Panc1 (cell line): ENCODE results near the gene VPREB1. TPM values are rescaled to one million over a fixed set of nuclear protein-coding genes. Genes with fewer than 3 reads are reported as not detected.
"Not testable (repeated sequence)": the region's sequence is repeated elsewhere in the genome, so short reads cannot be mapped to it uniquely, and the experiment has no call there.

Experiments
- ATAC-seq: fragments of 200-7000 bp; cut with Tn5 transposase; 2 replicates; pipeline ENCODE4 v1.9.1; 2020; ENCODE audit warnings: mild to moderate bottlenecking, moderate library complexity
- BruUV-seq: library from RNA; stranded (reverse); fragments of 400-500 nt; replicated peaks from 2 replicates; lab custom pipeline; 2021; lab: Mats Ljungman, UMichigan
- CTCF ChIA-PET: fragments of 300-600 bp; sonication (Branson Sonifier 250); formaldehyde crosslinking; loops from one replicate; lab custom pipeline; 2022; ENCODE audit warnings: antibody characterized with exemption; lab: Charles Lee
- POLR2A ChIA-PET: fragments of 300-600 bp; sonication (Branson Sonifier 250); formaldehyde crosslinking; loops from one replicate; lab custom pipeline; 2022; ENCODE audit warnings: antibody characterized with exemption; lab: Charles Lee
- DNase-seq: peaks from one replicate; pipeline ENCODE4 v3.0.0-alpha.2; 2010; ENCODE audit warnings: low read depth, low spot score
- H3K27ac ChIP-seq: 2 replicates; pipeline ENCODE4 v1.5.1; 2011; ENCODE audit warnings: mild to moderate bottlenecking, low read length, inconsistent platforms
- H3K27me3 ChIP-seq: fragments of 200-500 bp; sonication (Bioruptor generic); 2 replicates; pipeline ENCODE4 v1.6.0; 2014; ENCODE audit warnings: low read length, inconsistent platforms; ENCODE audit not compliant: control insufficient read depth, insufficient read depth
- H3K36me3 ChIP-seq: fragments of 200-500 bp; sonication (Bioruptor generic); 2 replicates; pipeline ENCODE4 v1.5.1; 2014; ENCODE audit warnings: inconsistent platforms, mild to moderate bottlenecking, low read length, moderate library complexity; ENCODE audit not compliant: control insufficient read depth, insufficient read depth
- H3K4me1 ChIP-seq: 2 replicates; pipeline ENCODE4 v1.5.1; 2011; ENCODE audit warnings: inconsistent platforms, mild to moderate bottlenecking, low read length, moderate library complexity; ENCODE audit not compliant: control insufficient read depth, insufficient read depth
- H3K4me3 ChIP-seq, 2 experiments: 2 replicates each; pipeline ENCODE4 v1.5.1; 2011 to 2012; ENCODE audit warnings: low read depth in 2 of 2, low read length in 2 of 2, mild to moderate bottlenecking in 2 of 2, inconsistent platforms in 1 of 2, moderate library complexity in 1 of 2
- H3K9me3 ChIP-seq: fragments of 200-500 bp; sonication (Bioruptor generic); 2 replicates; pipeline ENCODE4 v1.5.1; 2014; ENCODE audit warnings: low read depth, mild to moderate bottlenecking, inconsistent platforms, low read length, moderate library complexity; ENCODE audit not compliant: control insufficient read depth, insufficient read depth
- in situ Hi-C: cut with HindIII; loops from 2 replicates; pipeline ENCODE4 v1.10.0; 2016; ENCODE audit warnings: low sequenced_read_pairs, low pct_unique_long_range_greater_than_20kb
- intact Hi-C: fragments of 100-400 bp; cut with micrococcal nuclease; formaldehyde crosslinking; loops from one replicate; pipeline ENCODE4 v1.10.0; 2022; ENCODE audit not compliant: unreplicated experiment
- total RNA-seq: library from RNA; stranded (reverse); gene quantifications from one replicate; pipeline ENCODE4 v1.2.1, GENCODE V29; 2021; ENCODE audit not compliant: unreplicated experiment

Gene VPREB1
- total RNA-seq, 1 experiment from 2014 or later = not detected

DNA sequence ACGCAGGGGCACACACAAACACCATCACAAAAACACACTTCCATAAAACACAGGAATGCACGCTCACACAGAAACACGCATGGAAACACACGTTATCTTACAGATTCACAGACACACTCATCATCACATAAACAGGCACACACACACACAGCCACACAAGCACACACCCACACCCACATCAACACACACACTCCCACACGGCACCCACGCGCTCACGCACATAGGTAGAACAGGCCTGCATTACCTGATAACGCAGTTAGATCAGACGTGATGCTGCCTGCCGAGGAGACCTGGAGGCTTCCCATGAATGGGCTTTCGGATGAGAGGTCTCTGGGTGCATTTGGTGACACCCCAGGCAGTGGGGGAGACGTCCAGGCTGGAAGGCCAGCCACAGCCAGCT is 11.5 kb downstream of the VPREB1 start:
- in situ Hi-C loops, POLR2A ChIA-PET, H3K9me3 ChIP-seq: not testable (repeated sequence)

DNA sequence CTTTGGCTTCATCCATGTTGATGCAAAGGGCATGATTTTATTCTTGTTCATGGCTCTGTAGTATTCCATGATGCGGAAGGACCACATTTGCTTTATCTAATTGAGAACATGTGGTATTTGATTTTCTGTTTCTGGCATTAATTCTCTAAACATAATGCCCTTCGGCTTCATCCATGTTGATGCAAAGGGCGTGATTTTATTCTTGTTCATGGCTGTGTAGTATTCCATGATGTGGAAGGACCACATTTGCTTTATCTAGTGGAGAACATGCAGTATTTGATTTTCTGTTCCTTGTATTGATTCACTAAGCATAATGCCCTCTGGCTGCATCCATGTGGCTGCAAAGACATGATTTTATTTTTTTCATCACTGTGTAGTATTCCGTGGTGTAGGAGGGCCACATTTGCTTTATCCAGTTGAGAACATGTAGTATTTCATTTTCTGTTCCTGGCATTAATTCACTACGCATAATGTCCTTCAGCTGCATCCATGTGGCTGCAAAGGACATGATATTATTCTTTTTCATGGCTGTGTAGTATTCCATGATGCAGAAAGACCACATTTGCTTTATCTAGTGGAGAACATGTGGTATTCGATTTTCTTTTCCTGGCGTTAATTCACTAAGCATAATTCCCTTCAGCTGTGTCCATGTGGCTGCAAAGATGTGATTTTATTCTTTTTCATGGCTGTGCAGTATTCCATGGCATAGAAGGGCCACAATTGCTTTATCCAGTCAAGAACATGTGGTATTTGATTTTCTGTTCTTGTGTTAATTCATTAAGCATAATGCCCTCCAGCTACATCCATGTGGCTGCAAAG is 14.2 kb downstream of the VPREB1 start:
- ATAC-seq, CTCF ChIA-PET, H3K4me1 ChIP-seq, BruUV-seq, in situ Hi-C loops, H3K4me3 ChIP-seq, H3K36me3 ChIP-seq, intact Hi-C loops, H3K27ac ChIP-seq, DNase-seq, H3K27me3 ChIP-seq, H3K9me3 ChIP-seq, POLR2A ChIA-PET: not testable (repeated sequence)

More for the DNA sequence above, 11.5 kb downstream of the VPREB1 start:
- H3K36me3 ChIP-seq, DNase-seq, H3K4me1 ChIP-seq, H3K27me3 ChIP-seq, H3K27ac ChIP-seq, H3K4me3 ChIP-seq, BruUV-seq, ATAC-seq, intact Hi-C loops, CTCF ChIA-PET: not testable (repeated sequence)

DNA sequence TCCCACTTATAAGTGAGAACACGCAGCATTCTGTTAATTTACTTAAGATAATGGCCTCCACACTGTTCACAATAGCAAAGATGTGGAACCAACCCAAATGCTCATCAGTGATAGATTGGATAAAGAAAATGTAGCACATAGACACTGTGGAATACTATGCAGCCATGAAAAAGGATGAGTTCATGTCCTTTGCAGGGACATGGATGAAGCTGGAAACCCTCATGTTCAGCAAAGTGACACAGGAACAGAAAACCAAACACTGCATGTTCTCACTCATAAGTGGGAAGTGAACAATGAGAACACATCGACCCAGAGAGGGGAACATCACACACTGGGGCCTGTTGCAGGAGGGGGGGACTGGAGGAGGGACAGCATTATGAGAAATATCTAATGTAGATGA is 15.6 kb downstream of the VPREB1 start:
- H3K27ac ChIP-seq, H3K4me1 ChIP-seq, H3K27me3 ChIP-seq, ATAC-seq, POLR2A ChIA-PET, CTCF ChIA-PET, intact Hi-C loops, H3K4me3 ChIP-seq, H3K9me3 ChIP-seq, in situ Hi-C loops, BruUV-seq, DNase-seq, H3K36me3 ChIP-seq: not testable (repeated sequence)

DNA sequence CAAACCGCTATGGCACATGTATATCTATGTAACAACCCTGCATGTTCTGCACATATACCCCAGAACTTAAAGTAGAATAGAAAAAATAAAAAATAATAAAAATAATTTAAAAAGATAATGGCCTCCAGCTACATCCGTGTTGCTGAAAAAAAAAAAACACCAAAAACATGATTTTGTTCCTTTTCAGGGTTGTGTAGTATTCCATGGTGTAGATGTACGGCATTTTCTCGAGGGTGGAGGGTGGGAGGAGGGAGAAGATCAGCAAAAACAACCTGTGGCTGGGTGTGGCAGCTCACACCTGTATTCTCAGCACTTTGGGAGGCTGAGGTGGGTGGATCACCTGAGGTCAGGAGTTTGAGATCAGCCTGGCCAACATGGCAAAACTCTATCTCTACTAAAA is 16.0 kb downstream of the VPREB1 start:
- H3K4me1 ChIP-seq, H3K36me3 ChIP-seq, H3K4me3 ChIP-seq, H3K9me3 ChIP-seq, intact Hi-C loops, in situ Hi-C loops, DNase-seq, H3K27ac ChIP-seq, ATAC-seq, H3K27me3 ChIP-seq, CTCF ChIA-PET, POLR2A ChIA-PET, BruUV-seq: not testable (repeated sequence)

DNA sequence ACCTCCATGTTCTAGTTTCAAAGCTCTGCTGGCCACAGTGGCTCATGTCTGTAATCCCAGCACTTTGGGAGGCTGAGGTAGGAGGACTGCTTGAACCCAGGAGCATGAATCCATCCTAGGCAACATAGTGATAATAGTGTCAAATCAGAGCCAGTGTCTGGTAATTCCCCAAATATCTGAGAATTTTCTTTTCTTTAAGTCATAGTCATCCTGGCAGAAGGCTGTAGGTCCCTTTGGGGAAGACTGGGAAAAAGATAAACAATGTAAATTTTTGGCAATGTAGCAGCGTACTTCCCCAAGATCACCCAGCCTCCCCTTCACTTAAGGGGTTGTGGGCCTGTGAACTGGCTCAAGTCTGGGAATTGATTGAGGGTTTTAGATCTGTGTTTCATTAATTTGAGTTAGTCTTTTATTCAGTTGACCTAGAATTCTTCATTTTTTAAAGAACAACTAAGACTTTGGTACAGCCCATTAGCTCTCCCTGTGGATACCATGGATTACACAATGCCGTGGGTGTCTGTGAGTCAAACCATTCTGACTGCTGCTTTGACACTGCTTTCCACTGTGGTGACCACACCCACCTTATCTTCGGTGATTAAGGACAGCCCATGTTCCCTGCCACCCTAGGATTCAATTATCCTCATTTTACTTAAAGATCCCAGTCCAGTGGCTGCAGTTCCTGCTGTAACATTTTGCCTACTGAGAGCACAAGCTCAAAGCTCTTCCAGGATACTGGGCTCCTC is 17.9 kb downstream of the VPREB1 start:
- POLR2A ChIA-PET, ATAC-seq, H3K9me3 ChIP-seq, H3K27ac ChIP-seq, DNase-seq, BruUV-seq, H3K4me3 ChIP-seq, in situ Hi-C loops, H3K36me3 ChIP-seq, H3K27me3 ChIP-seq, H3K4me1 ChIP-seq, CTCF ChIA-PET, intact Hi-C loops: not testable (repeated sequence)

DNA sequence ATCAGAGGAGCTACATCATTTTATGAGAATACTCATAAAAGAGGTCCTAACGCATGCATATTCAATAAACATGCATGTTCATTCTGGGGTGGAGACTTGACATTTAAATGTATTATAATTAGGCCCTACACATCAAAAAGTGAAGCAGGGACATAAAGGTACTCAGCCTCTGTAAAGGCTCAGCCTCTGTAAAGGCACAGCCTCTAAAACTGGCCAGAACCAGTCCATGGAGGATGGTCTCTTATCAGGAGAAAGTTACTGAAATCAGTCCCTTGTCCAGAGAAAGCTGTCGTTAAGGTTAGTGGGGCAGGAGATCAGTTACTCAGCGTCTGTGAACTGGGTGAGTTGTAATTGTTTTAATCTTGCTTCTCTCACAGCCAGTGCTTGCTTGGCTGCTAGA is 19.2 kb downstream of the VPREB1 start:
- BruUV-seq, in situ Hi-C loops, POLR2A ChIA-PET, intact Hi-C loops, H3K9me3 ChIP-seq, ATAC-seq, H3K4me1 ChIP-seq, H3K36me3 ChIP-seq, H3K27me3 ChIP-seq, H3K27ac ChIP-seq, H3K4me3 ChIP-seq, CTCF ChIA-PET, DNase-seq: not testable (repeated sequence)

DNA sequence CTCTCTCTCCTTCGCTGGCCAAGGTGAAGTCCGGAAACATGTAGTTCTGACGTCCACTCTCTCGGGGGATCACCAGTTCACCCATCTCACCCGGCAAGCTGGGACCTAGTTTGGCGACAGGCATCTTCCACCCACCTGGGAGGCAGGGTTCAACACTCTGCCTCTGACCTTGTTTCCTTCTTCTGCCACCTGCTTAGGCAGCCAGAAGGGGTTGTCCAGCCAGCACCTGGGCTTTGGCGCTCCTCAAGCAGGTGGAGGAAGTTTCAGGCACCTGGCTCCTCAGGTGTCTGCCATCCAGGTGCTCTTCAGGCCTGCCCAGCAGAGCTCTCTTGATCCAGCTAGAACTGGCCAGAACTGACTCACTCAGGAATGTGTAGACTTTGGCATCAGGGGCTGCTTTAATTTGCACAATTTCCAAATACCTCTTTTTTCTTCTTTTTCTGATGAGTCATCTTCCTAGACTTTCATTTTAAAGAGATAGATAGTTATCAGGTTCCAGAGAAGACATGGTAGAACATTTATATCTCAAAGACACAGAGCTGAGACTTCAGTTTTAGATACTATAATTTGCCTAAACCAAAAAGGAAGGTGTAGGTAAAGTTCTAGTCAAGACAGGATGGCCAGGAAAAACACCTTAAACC is 25.6 kb downstream of the VPREB1 start:
- H3K36me3 ChIP-seq, H3K27ac ChIP-seq, CTCF ChIA-PET, POLR2A ChIA-PET, ATAC-seq, in situ Hi-C loops, DNase-seq, BruUV-seq, H3K4me3 ChIP-seq, H3K9me3 ChIP-seq, intact Hi-C loops, H3K27me3 ChIP-seq, H3K4me1 ChIP-seq: not testable (repeated sequence)
